Upper lobe of left lung (tissue), 4 donors: Measurements from ENCODE around the gene DDX31.

Experiments used
- CTCF ChIP-seq, 6 experiments: fragments of 450-650 bp in 4 of 6; fragments of 200-600 bp in 2 of 6; sonication (generic) in 2 of 6; IDR thresholded peaks; one replicate each; pipeline ENCODE4 v1.5.1; 2016 to 2019; ENCODE audit warnings: antibody characterized with exemption in 6 of 6
- POLR2A ChIP-seq, 4 donors: fragments of 450-650 bp; IDR thresholded peaks; one replicate each; pipeline ENCODE4 v1.5.1; 2016 to 2017; ENCODE audit warnings: antibody characterized with exemption in 4 of 4, mild to moderate bottlenecking in 2 of 4
- POLR2AphosphoS5 ChIP-seq, 2 donors: sonication (generic); formaldehyde crosslinking; IDR thresholded peaks; one replicate each; pipeline ENCODE4 v1.5.1; 2017; ENCODE audit warnings: antibody characterized with exemption in 2 of 2

- TF ChIP-seq CTCF (IDR thresholded peaks at IDR 0.05) (no peak), POLR2A (IDR thresholded peaks at IDR 0.05) (no peak), POLR2AphosphoS5 (IDR thresholded peaks at IDR 0.05) (no peak)
Observed at GRCh38 chr9:132588501-132589147, 81.2 kb downstream of the DDX31 start.
